Mucosa of descending colon (tissue), 3 donors: Measurements from ENCODE around the gene PPM1L. TPM values are rescaled to one million over a fixed set of nuclear protein-coding genes. Genes with fewer than 3 reads are reported as not detected.

Experiments
- ATAC-seq: fragments of 200-7000 bp; cut with Tn5 transposase; one replicate; pipeline ENCODE4 v1.9.1; 2020; ENCODE audit warnings: mild to moderate bottlenecking, moderate library complexity
- DNase-seq, 3 donors: peaks; one replicate each; pipeline ENCODE4 v3.0.0-alpha.2; 2020
- H3K36me3 ChIP-seq: fragments of 200-600 bp; one replicate; pipeline ENCODE4 v1.8.0; 2021; ENCODE audit warnings: low read depth, mild to moderate bottlenecking
- H3K4me1 ChIP-seq: fragments of 200-600 bp; one replicate; pipeline ENCODE4 v1.8.0; 2021; ENCODE audit warnings: low read depth, mild to moderate bottlenecking
- H3K4me3 ChIP-seq: fragments of 200-600 bp; one replicate; pipeline ENCODE4 v1.8.0; 2021; ENCODE audit warnings: mild to moderate bottlenecking
- H3K9me3 ChIP-seq: fragments of 200-600 bp; one replicate; pipeline ENCODE4 v1.8.0; 2021; ENCODE audit warnings: mild to moderate bottlenecking
- CTCF ChIP-seq: fragments of 200-600 bp; IDR thresholded peaks from one replicate; pipeline ENCODE4 v1.8.0; 2022; ENCODE audit warnings: antibody characterized with exemption, mild to moderate bottlenecking
- intact Hi-C, 2 donors: fragments of 100-400 bp; cut with DNase I in 1 of 2; cut with micrococcal nuclease in 1 of 2; formaldehyde crosslinking; loops; one replicate each; pipeline versions ENCODE4 v1.11.0 to v1.11.1; 2022; cut with DNase I, micrococcal nuclease
- total RNA-seq, 3 donors: library from RNA; stranded (reverse); fragmentation: NEBNext Ultra II Directional in 2 of 3; extraction: Animal tissue kit (Norgen Biotek cat#: 25700) in 2 of 3; gene quantifications; one replicate each; pipeline versions ENCODE4 v1.2.1 to v1.2.4, GENCODE V29; 2021 to 2023
- donor health status: DM: no; HTN: no; CAD: no; lungs with moderate emphysema.
- donor health status: DM: no; HTN: no; CAD: no.
- donor health status: DM: no; HTN: yes; CAD: no.

Gene PPM1L
- total RNA-seq, 3 donors from 2014 or later = 16.2 to 47.9 (median 21.6) TPM

- H3K4me3 ChIP-seq = peak overlapping the region; percentile 69
- peak; percentile 93 for ATAC-seq
- peaks cover 16% of the 10 kb centered on the region for H3K4me1 ChIP-seq
- peak; percentile 94 to 97 (median 95) for DNase-seq
- intact Hi-C loops = no loop called here
- H3K36me3 ChIP-seq = no peaks in the 10 kb centered on the region
- TF ChIP-seq CTCF = no peak
- no peaks in the 10 kb centered on the region for H3K9me3 ChIP-seq
These were observed 930 bp upstream of the PPM1L start for GRCh38 chr3:160754855-160755747.

GRCh38 chr3:160757233-160758106 is 1.4 kb downstream of the PPM1L start:
- peak; percentile 13 to 46 (median 31) for DNase-seq
- intact Hi-C loops = no loop called here
- peaks cover 16% of the 10 kb centered on the region for H3K4me1 ChIP-seq

GRCh38 chr3:160758929-160759577 is 3.0 kb downstream of the PPM1L start:
- intact Hi-C loops = no loop called here
- no peak for TF ChIP-seq CTCF
- ATAC-seq = no peak

More at GRCh38 chr3:160757233-160758106, 1.4 kb downstream of the PPM1L start:
- TF ChIP-seq CTCF = no peak
- no peaks in the 10 kb centered on the region for H3K36me3 ChIP-seq
- no peak overlapping the region for H3K4me3 ChIP-seq
- H3K9me3 ChIP-seq = no peaks in the 10 kb centered on the region
- ATAC-seq = no peak

GRCh38 chr3:160763073-160763472 is 7.0 kb downstream of the PPM1L start:
- ATAC-seq = no peak
- no peak for TF ChIP-seq CTCF
- Histone ChIP-seq H3K4me1 (no peaks in the 10 kb centered on the region), H3K4me3 (no peak overlapping the region), H3K36me3 (no peaks in the 10 kb centered on the region), H3K9me3 (no peaks in the 10 kb centered on the region)
- no peak for DNase-seq
- intact Hi-C loops = no loop called here

More at GRCh38 chr3:160758929-160759577, 3.0 kb downstream of the PPM1L start:
- no peak for DNase-seq
- Histone ChIP-seq H3K4me1 (peaks cover 10% of the 10 kb centered on the region), H3K4me3 (no peak overlapping the region), H3K36me3 (no peaks in the 10 kb centered on the region), H3K9me3 (no peaks in the 10 kb centered on the region)

GRCh38 chr3:160765211-160765610 is 9.2 kb downstream of the PPM1L start:
- no peak for TF ChIP-seq CTCF
- DNase-seq (no peak), ATAC-seq (no peak)
- intact Hi-C loops = no loop called here
- Histone ChIP-seq H3K36me3 (no peaks in the 10 kb centered on the region), H3K9me3 (no peaks in the 10 kb centered on the region), H3K4me3 (no peak overlapping the region), H3K4me1 (no peaks in the 10 kb centered on the region)
